Measurements from ENCODE around the gene SCAP.
"Not testable (repeated sequence)": the region's sequence is repeated elsewhere in the genome, so short reads cannot be mapped to it uniquely, and the experiment has no call there.

SCAP gene

DNA sequence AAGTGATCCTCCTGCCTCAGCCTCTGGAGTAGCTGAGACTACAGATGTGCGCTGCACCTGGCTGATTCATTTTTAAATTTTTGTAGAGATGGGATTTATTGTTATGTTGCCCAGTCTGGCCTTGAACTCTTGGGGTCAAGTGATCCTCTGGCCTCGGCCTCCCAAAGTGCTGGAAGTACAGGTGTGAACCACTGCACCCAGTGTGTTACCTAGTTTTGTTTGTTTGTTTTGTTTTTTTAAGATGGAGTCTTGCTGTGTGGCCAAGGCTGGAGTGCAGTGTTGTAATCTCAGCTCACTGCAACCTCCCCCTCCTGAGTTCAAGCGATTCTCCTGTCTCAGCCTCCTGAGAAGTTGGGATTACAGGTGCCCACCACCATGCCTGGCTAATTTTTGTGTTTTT is 82.8 kb downstream of the SCAP start:
- no peak for DNase-seq

GRCh38 chr3:47385796-47386195 is 89.9 kb downstream of the SCAP start:
- DNase-seq, result no peak

DNA sequence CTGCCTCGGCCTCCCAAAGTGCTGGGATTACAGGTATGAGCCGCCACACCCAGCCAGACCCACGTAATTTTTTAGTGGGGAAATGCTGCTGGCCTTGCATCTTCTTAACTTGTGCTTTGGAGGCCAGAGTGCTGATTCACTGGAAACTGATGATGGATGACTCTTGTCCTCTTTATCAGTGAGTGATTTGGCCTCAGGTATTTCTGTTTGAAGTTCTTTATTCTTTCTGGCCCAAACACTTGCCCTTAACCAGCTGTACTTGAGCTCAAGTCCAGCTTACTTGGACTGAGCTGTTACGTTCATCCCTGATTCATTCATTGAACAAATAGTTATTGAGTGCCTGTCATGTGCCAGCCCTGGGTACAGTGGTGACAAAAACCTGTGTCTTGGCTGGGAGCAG is 90.7 kb downstream of the SCAP start:
- no peak for DNase-seq

- no peak for DNase-seq
Measured at GRCh38 chr3:47384425-47384824, 91.3 kb downstream of the SCAP start.

- peak; percentile 93 for DNase-seq
Measured at GRCh38 chr3:47381317-47382157, 94.2 kb downstream of the SCAP start.

GRCh38 chr3:47380601-47381316 is 95.0 kb downstream of the SCAP start, which contains the start of gene PTPN23:
Gene PTPN23, plus strand, starts transcription at chr3:47381021. Its CDS starts 76 bp downstream, at chr3:47381097.
- DNase-seq, result peak; percentile 99

- no peak for DNase-seq
Measured at GRCh38 chr3:47380026-47380600, 95.6 kb downstream of the SCAP start.

GRCh38 chr3:47379411-47379899 is 96.3 kb downstream of the SCAP start:
- DNase-seq, result no peak

DNA sequence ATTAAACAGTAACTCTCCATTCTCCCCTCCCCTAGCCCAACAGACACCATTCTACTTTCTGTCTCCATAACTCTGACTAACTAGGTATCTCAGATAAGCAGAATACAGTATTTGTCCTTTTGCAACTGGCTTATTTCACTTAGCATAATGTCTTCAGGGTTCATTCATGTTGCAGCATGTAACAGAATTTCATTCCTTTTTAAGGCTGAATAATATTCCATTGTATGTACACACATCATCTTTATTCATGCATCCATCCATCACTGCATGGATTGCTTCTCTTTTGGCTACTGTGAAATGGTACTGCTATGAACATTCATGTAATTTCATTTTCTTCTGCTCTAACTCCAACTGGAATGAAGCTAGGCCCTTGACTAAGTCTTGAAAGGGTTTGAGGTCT is 96.9 kb downstream of the SCAP start:
- no peak for DNase-seq

DNA sequence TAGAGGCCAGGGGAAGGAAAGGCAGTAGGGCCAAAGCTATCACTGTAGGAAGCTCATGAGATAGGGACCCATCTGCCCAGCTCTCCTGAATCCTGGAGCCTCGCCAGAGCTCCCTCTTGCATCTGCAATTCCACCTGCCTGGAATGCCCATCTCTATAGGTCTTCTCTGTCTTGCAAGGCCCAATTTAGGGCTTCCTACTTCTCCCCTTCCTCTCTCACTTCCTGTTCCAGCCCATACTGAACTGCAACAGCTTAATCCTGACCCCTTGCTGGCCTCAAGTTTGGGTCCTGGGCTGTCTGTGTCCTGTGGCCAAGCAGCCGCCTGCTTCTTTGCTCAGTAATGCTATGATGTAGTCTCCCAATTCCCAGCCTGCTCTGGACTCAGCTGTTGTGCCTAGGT is 98.6 kb downstream of the SCAP start:
- peak; percentile 31 for DNase-seq

DNA sequence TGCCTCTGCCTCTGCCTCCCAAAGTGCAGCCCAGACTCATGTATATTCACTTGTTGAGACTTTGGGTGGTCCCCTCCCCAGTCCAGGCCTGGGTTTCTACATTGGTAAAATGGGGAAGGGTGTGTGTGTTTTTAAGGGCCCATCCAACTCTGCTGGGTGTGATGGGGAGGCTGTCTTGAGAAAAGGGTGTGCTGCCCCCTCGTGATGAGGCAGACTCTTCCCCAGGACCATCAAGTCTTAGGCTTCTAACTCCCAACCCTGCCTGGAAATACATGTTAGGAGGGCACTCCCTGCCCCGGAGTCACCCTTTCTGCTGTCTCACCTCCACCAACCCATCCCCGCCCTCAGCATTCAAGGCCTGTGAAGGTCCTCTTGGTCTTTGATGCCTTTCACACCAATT is 99.3 kb downstream of the SCAP start:
- no peak for DNase-seq

DNA sequence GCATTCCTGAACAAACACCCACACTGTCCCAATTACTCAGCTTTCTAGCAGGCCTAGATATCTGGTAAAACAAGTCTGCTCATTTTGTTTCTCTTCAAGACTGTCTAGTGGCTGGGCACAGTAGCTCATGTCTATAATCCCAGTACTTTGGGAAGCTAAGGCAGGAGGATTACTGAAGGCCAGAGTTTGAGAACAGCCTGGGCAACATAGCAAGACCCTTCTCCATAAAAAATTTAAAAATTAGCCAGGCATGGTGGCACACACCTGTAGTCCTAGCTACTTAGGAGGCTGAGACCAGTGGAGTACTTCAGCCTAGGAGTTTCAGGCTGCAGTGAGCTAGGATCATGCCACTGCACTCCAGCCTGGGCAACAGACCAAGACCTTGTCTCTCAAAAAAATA is 101.2 kb downstream of the SCAP start:
- DNase-seq, result no peak

GRCh38 chr3:47370887-47371697 is 104.6 kb downstream of the SCAP start:
- DNase-seq, result no peak

- DNase-seq, result not testable (repeated sequence)
Measured at GRCh38 chr3:47370020-47370419, 105.7 kb downstream of the SCAP start.

DNA sequence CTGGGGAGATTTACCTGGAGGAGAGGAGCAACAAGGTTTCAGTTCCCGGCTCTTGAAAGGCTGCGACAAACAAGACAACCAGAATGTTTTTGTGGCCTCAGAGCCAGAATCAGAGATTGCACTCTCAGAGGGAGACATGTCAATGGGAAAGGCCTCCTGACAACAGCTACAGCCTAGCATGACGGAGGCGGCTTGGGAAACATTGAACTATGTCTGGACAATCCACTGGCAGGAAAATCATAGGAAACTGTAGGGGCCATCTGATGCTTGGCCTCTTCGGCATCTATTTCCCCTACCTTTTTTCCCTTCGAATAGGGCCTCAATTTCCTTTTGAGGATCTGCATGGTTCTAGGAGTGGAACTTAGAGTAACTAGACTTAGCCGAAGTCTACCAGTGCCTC is 108.1 kb downstream of the SCAP start:
- no peak for DNase-seq

GRCh38 chr3:47366833-47367232 is 108.9 kb downstream of the SCAP start:
- DNase-seq, result no peak

- DNase-seq, result peak; percentile 63
Measured at GRCh38 chr3:47365213-47366153, 110.3 kb downstream of the SCAP start.
